ENCODE data around the gene RNF146.
"Not testable (repeated sequence)": the region's sequence is repeated elsewhere in the genome, so short reads cannot be mapped to it uniquely, and the experiment has no call there.

Gene RNF146

GRCh38 chr6:127288705-127289104, 22.0 kb downstream of the RNF146 start:
- no peak for DNase-seq

GRCh38 chr6:127289934-127290333, 23.3 kb downstream of the RNF146 start:
- no peak for DNase-seq

- DNase-seq = peak in 1 of 5 donors; percentile 7
Observed at GRCh38 chr6:127290391-127291265, 24.0 kb downstream of the RNF146 start.

GRCh38 chr6:127291495-127291894, 24.8 kb downstream of the RNF146 start:
- DNase-seq = peak in 1 of 5 donors; percentile 41

GRCh38 chr6:127297502-127298070, 30.9 kb downstream of the RNF146 start:
- DNase-seq = no peak

GRCh38 chr6:127298475-127298874, 31.8 kb downstream of the RNF146 start:
- DNase-seq = no peak

GRCh38 chr6:127299522-127300240, 33.0 kb downstream of the RNF146 start:
- DNase-seq = no peak

- no peak for DNase-seq
Observed at GRCh38 chr6:127300411-127300810, 33.7 kb downstream of the RNF146 start.

GRCh38 chr6:127301199-127301700, 34.6 kb downstream of the RNF146 start:
- no peak for DNase-seq

- DNase-seq = peak in 3 of 5 donors; percentile 10 to 49 (median 30)
Observed at GRCh38 chr6:127302728-127303660, 36.3 kb downstream of the RNF146 start.

GRCh38 chr6:127303917-127304316, 37.3 kb downstream of the RNF146 start:
- DNase-seq = no peak

GRCh38 chr6:127305741-127306140, 39.1 kb downstream of the RNF146 start:
- DNase-seq = no peak

- no peak for DNase-seq
Observed at GRCh38 chr6:127317388-127318128, 50.9 kb downstream of the RNF146 start.

- no peak for DNase-seq
Observed at GRCh38 chr6:127319686-127320085, 53.0 kb downstream of the RNF146 start.

GRCh38 chr6:127328043-127328609, 61.5 kb downstream of the RNF146 start:
- no peak for DNase-seq

- DNase-seq = not testable (repeated sequence)
Observed at GRCh38 chr6:127331256-127331655, 64.6 kb downstream of the RNF146 start.

- DNase-seq = no peak
Observed at GRCh38 chr6:127332383-127332961, 65.8 kb downstream of the RNF146 start.

All from T-helper 1 cell (primary cell).